Fibroblast of lung (primary cell): ENCODE results near the gene MAP2K5.

ENCODE experiments used
- CTCF ChIP-seq, 2 donors: IDR thresholded peaks in 1 of 2; conservative IDR thresholded peaks in 1 of 2; 1 replicate in 1 of 2; 2 replicates in 1 of 2; pipeline ENCODE4 v1.5.1; 2011 to 2012; ENCODE audit warnings: low read length in 2 of 2, control low read depth in 1 of 2, inconsistent platforms in 1 of 2, low read depth in 1 of 2, mild to moderate bottlenecking in 1 of 2
- EZH2 ChIP-seq: IDR thresholded peaks from 2 replicates; pipeline ENCODE4 v1.5.1; 2012; ENCODE audit warnings: low read length, control low read depth, mild to moderate bottlenecking; ENCODE audit errors: missing control alignments

GRCh38 chr15:67652586-67652985 lies 110.1 kb downstream of the MAP2K5 start:
- no peak for TF ChIP-seq CTCF (conservative IDR thresholded peaks at IDR 0.05 in 1 of 2, IDR thresholded peaks at IDR 0.05 in 1 of 2; ENCODE audit: low read depth in 1 of 2, low read length in 2 of 2)
- TF ChIP-seq EZH2, result no peak
